ENCODE results near the gene KCNE3.

Gene KCNE3

DNA sequence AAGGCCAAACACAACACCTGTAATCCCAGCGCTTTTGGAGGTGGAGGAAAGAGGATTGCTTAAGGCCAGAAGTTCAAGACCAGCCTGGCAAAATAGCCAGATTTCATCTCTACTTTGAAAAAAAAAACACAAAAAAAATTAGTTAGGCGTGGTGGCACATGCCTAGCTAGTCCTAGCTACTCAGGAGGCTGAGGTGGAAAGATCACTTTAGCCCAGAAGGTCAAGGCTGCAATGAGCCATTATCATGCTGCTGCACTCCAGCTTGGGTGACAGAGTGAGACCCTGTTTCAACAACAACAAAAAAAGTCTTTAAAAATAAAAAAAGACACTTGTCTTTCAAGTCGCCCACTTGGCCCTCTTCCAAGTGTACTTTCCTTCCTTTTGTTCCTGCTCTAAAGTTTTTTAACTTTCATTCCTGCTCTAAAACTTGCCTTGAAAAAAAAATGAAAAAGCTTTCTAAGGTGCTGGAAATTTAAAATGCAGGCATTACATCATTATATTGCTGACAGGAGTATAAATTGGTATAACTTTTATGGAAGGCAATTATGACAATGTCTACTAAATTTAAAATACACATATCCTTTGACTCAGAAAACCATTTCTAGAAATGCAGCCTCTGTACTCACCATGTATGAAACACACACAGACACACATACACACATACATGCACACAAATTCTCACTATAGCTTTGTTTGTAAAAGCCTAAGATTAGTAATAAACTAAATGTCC lies 13.5 kb upstream of the KCNE3 start:
- no peaks in the 10 kb centered on the region for H3K36me3 ChIP-seq (ENCODE audit: low read length)
- no peaks in the 10 kb centered on the region for H3K27me3 ChIP-seq (ENCODE audit: low read length)
- no peaks in the 10 kb centered on the region for H3K9me3 ChIP-seq (ENCODE audit: insufficient read depth, low read length)
- no peak overlapping the region for H3K9ac ChIP-seq (ENCODE audit: low read length)
- H3K4me3 ChIP-seq (ENCODE audit: insufficient read depth, low read length, poor library complexity, severe bottlenecking), result no peak overlapping the region
- H3K79me2 ChIP-seq (ENCODE audit: insufficient read depth, low read length), result no peaks in the 10 kb centered on the region
- H3F3A ChIP-seq (ENCODE audit: insufficient read depth), result no peaks in the 10 kb centered on the region
- TF ChIP-seq EZH2phosphoT487 (conservative IDR thresholded peaks at IDR 0.05; ENCODE audit: low read length), result no peak
- TF ChIP-seq, protein P1, sequence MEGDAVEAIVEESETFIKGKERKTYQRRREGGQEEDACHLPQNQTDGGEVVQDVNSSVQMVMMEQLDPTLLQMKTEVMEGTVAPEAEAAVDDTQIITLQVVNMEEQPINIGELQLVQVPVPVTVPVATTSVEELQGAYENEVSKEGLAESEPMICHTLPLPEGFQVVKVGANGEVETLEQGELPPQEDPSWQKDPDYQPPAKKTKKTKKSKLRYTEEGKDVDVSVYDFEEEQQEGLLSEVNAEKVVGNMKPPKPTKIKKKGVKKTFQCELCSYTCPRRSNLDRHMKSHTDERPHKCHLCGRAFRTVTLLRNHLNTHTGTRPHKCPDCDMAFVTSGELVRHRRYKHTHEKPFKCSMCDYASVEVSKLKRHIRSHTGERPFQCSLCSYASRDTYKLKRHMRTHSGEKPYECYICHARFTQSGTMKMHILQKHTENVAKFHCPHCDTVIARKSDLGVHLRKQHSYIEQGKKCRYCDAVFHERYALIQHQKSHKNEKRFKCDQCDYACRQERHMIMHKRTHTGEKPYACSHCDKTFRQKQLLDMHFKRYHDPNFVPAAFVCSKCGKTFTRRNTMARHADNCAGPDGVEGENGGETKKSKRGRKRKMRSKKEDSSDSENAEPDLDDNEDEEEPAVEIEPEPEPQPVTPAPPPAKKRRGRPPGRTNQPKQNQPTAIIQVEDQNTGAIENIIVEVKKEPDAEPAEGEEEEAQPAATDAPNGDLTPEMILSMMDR (IDR thresholded peaks at IDR 0.05; ENCODE audit: insufficient read depth, low read length, poor library complexity, severe bottlenecking), result no peak
- H4K20me1 ChIP-seq (ENCODE audit: low read depth, low read length), result no peaks in the 10 kb centered on the region
- no peak overlapping the region for H3K27ac ChIP-seq (ENCODE audit: low read depth, low read length)
- H3K9me2 ChIP-seq (replicated peaks; ENCODE audit: insufficient read depth, low read length), result no peaks in the 10 kb centered on the region
- H3K4me2 ChIP-seq (ENCODE audit: low read depth, low read length, poor library complexity, severe bottlenecking), result no peak overlapping the region
- H2AFZ ChIP-seq (ENCODE audit: low read depth, low read length, severe bottlenecking), result no peak overlapping the region

- no peak overlapping the region for H3K27ac ChIP-seq (ENCODE audit: low read depth, low read length)
- no peaks in the 10 kb centered on the region for H4K20me1 ChIP-seq (ENCODE audit: low read depth, low read length)
- no peaks in the 10 kb centered on the region for H3K9me3 ChIP-seq (ENCODE audit: insufficient read depth, low read length)
- H2AFZ ChIP-seq (ENCODE audit: low read depth, low read length, severe bottlenecking), result no peak overlapping the region
- no peaks in the 10 kb centered on the region for H3K27me3 ChIP-seq (ENCODE audit: low read length)
- no peak overlapping the region for H3K4me2 ChIP-seq (ENCODE audit: low read depth, low read length, poor library complexity, severe bottlenecking)
- H3K79me2 ChIP-seq (ENCODE audit: insufficient read depth, low read length), result no peaks in the 10 kb centered on the region
- TF ChIP-seq EZH2phosphoT487 (conservative IDR thresholded peaks at IDR 0.05; ENCODE audit: low read length), result no peak
- TF ChIP-seq, protein P1 (IDR thresholded peaks at IDR 0.05; ENCODE audit: insufficient read depth, low read length, poor library complexity, severe bottlenecking), result no peak
- no peaks in the 10 kb centered on the region for H3K9me2 ChIP-seq (replicated peaks; ENCODE audit: insufficient read depth, low read length)
- no peaks in the 10 kb centered on the region for H3F3A ChIP-seq (ENCODE audit: insufficient read depth)
- no peak overlapping the region for H3K9ac ChIP-seq (ENCODE audit: low read length)
- no peaks in the 10 kb centered on the region for H3K36me3 ChIP-seq (ENCODE audit: low read length)
- H3K4me3 ChIP-seq (ENCODE audit: insufficient read depth, low read length, poor library complexity, severe bottlenecking), result no peak overlapping the region
These were observed 12.4 kb upstream of the KCNE3 start for GRCh38 chr11:74479732-74480123.

DNA sequence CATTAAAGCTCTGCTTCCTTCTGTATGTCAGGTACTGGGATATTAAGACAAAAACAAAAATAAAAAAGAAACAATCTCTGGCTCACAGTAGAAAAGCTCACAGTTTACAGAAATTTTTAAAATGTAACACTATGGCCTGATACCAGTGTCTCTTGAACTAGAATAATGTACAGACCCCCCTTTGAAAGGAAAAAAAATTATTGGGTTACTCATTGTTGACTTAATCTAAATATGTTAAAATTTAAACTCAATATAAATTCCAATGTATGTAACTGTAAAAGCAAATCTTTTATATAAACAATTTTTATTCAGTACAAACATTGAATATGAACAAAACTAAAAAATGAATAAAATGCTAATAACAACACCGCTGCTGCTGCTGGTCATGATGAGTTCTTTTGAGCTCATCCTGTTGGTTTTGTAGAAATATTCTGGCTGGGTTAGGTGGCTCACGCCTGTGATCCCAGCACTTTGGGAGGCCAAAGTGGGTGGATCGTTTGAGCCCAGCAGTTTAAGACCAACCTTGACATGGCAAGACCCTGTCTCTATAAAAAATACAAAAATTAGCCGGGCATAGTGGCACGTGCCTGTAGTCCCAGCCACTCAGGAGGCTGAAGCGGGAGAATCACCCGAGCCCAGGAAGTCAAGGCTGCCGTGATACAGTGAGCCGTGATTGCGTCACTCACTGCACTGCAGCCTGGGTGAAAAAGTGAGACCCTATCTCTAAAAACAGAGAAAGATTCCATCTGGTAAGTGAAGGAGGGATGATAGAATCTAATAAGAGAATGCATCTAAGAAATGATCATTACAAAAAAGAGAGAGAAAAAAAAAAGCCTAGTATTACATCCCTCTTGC lies 11.8 kb upstream of the KCNE3 start:
- no peaks in the 10 kb centered on the region for H3K27me3 ChIP-seq (ENCODE audit: low read length)
- no peaks in the 10 kb centered on the region for H3K9me2 ChIP-seq (replicated peaks; ENCODE audit: insufficient read depth, low read length)
- no peaks in the 10 kb centered on the region for H3K36me3 ChIP-seq (ENCODE audit: low read length)
- no peak overlapping the region for H2AFZ ChIP-seq (ENCODE audit: low read depth, low read length, severe bottlenecking)
- no peaks in the 10 kb centered on the region for H3F3A ChIP-seq (ENCODE audit: insufficient read depth)
- H3K4me2 ChIP-seq (ENCODE audit: low read depth, low read length, poor library complexity, severe bottlenecking), result no peak overlapping the region
- no peaks in the 10 kb centered on the region for H3K9me3 ChIP-seq (ENCODE audit: insufficient read depth, low read length)
- H3K4me3 ChIP-seq (ENCODE audit: insufficient read depth, low read length, poor library complexity, severe bottlenecking), result no peak overlapping the region
- no peak overlapping the region for H3K27ac ChIP-seq (ENCODE audit: low read depth, low read length)
- no peak for TF ChIP-seq EZH2phosphoT487 (conservative IDR thresholded peaks at IDR 0.05; ENCODE audit: low read length)
- TF ChIP-seq, protein P1 (IDR thresholded peaks at IDR 0.05; ENCODE audit: insufficient read depth, low read length, poor library complexity, severe bottlenecking), result no peak
- no peaks in the 10 kb centered on the region for H4K20me1 ChIP-seq (ENCODE audit: low read depth, low read length)
- no peak overlapping the region for H3K9ac ChIP-seq (ENCODE audit: low read length)
- no peaks in the 10 kb centered on the region for H3K79me2 ChIP-seq (ENCODE audit: insufficient read depth, low read length)
